Measurements from ENCODE around the gene JAM3.

GRCh38 chr11:134063991-134064747, 4.7 kb upstream of the JAM3 start:
- no peak for TF ChIP-seq ELF4 (IDR thresholded peaks at IDR 0.05)
- TF ChIP-seq BHLHE40 (IDR thresholded peaks at IDR 0.05; ENCODE audit: borderline replicate concordance), result no peak
- TF ChIP-seq SUZ12 (IDR thresholded peaks at IDR 0.05), result no peak
- TF ChIP-seq ZNF384 (IDR thresholded peaks at IDR 0.05), result no peak
- TF ChIP-seq HDGF (IDR thresholded peaks at IDR 0.05; ENCODE audit: borderline replicate concordance), result no peak
- no peak for TF ChIP-seq TARDBP (IDR thresholded peaks at IDR 0.05)
- TF ChIP-seq FOXK2 (IDR thresholded peaks at IDR 0.05), result no peak
- TF ChIP-seq CTBP1 (IDR thresholded peaks at IDR 0.05; ENCODE audit: borderline replicate concordance), result no peak
- no peak for TF ChIP-seq SP1 (IDR thresholded peaks at IDR 0.05)
- no peak for TF ChIP-seq ARNT (IDR thresholded peaks at IDR 0.05)
- no peak for TF ChIP-seq FOXA1 (IDR thresholded peaks at IDR 0.05)
- TF ChIP-seq FOXM1 (IDR thresholded peaks at IDR 0.05; ENCODE audit: borderline replicate concordance), result no peak
- TF ChIP-seq LEF1 (IDR thresholded peaks at IDR 0.05; ENCODE audit: borderline replicate concordance), result no peak
